Activated CD4-positive, CD25-positive, alpha-beta regulatory T cell treated with anti-CD3 and anti-CD28 coated beads, Interleukin-2, amount 50 U/mL, for 24 hours (primary cell): ENCODE results near the gene RBM8A.
A peak's percentile ranks its signal among the peaks of the same experiment; 100 is the strongest.
"Not testable (repeated sequence)": the region's sequence is repeated elsewhere in the genome, so short reads cannot be mapped to it uniquely, and the experiment has no call there.

Experiments used
- ATAC-seq, 2 donors: fragments of 150-1000 bp; cut with Tn5 transposase; one replicate each; pipeline ENCODE4 v1.10.0; 2021; ENCODE audit warnings: mild to moderate bottlenecking in 1 of 2, moderate library complexity in 1 of 2

RBM8A gene

DNA sequence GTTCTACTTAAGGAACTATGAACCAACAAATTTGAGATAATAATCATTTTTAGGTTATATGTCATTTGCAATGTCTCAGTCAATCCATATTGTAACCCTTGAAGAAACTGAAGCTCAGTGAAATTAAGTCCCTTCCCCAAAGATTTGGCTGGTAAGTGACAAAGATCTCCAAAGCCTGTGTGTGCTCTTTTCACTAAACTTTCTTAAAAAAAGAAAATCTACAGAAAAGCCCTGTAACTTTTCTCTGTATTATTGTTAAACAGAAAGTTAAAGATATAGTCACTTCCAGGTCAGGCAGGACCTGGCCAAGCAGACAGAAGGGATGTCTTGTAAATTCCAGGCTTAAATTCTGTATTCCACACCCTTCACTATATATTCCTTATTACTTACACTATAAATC, 29.1 kb upstream of the RBM8A start:
- no peak for ATAC-seq

DNA sequence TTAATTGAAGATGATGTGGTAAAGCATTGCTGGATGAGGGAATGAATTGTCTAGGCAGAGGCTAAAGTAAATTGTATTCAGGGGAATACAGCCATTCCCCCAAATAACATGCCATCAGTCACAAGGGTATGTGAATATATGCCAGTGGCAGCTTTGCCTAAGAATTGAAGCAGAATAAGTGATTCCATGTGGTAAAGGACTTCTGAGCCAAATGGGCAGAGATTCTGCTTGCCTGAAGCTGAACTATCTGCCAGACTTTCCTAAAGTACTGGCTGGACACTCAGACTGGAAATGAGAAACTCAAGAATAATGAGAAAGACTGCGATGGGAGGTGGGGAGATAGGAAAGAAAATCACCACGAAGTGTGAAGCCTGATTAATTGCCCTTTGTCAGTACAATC, 28.2 kb upstream of the RBM8A start:
- no peak for ATAC-seq

- ATAC-seq = no peak
These were observed 26.6 kb upstream of the RBM8A start for GRCh38 chr1:145953861-145954260.

DNA sequence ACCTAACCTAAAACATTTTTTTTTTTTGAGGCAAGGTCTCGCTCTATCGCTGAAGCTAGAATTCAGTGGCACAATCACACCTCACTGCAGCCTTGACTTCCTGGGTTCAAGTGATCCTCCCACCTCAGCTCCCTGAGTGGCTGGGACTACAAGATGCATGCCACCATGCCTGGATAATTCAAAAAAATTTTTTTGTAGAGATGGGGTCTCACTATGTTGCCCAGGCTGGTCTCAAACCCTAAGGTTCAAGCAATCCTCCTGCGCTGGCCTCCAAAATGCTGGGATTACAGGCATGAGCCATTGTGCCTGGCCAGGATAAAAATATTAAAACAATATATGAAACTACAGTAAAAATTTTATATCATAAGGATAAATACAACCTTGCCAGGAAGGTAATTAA, 25.6 kb upstream of the RBM8A start:
- ATAC-seq = no peak

DNA sequence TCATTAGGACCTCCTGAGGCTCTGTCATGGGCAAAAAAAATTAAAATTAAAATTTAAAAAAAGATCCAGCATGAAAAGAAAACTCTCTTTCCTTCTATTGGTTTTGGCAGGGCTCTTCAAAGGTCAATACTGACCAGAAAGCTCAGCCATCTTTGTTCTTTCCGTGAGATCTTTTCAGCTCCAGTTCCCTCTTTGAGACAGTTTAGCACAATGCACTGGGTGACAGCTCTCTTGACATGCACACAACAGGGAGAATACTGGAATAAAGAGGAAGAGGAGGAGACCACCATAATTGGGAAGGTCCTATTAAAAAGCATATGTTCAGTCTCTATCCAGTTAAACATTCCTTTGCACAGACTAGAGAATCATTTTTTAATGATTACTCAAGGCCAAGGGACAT, 24.2 kb upstream of the RBM8A start:
- ATAC-seq = no peak

DNA sequence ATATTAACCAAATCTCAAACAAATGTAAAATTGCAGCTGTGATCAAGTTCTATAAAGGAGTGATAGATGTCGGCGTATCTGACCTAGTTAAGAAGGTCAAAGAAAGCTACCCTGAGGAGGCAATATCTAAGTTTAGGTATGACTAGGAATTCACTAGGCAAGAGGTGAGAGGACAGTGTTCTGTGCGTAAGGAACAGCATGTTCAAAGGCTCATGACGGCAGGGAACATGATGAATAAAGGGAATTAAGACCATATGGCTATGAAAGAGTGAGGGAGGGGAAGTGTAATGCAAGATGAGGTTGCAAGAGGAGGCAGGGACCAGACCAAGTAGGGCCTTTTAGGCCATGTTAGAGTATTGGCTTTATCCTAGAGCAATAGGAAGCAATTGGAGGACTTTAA, 21.9 kb upstream of the RBM8A start:
- ATAC-seq = no peak

DNA sequence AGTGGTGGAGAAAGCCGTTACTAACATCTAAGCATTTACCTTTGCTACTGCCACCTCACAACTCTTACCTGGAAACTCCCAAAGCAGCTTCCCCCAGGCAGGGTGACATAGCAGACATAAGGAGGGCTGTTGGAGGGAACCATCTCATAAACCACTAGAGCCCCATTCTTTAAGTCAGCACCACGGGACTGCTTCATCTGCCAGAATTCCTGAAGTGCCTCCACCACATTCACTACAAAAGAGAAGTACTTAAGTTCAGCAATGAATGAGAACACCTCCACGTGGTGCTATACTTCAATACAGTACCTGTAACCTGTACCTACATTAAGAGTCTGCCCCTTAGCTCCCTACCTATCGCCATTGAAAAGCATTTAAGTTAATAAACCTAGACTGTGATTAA, 20.3 kb upstream of the RBM8A start:
- ATAC-seq = no peak

DNA sequence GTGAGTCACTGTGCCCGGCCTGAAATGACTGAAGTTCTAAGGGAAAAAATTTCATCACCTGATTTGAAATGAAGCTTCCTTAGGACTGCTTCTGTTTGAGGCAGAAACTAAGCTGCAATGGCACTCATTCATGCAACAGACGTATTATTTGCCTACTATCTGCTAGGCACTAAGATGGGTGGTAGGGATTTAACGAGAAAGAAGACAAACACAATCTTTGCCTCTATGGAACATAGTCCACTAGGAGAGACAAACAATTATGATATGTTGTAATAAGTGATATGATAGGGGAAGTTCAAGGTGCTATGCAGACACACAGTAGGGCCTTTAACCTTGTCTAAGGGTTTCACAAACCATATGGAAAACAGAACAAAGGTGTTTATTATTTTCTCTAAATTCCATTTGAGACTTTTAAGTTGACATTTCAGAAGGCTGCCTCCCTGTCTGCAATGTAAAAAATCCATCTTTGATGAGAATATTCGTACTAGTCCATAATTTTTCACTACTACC, 19.2 kb upstream of the RBM8A start:
- ATAC-seq = no peak

- ATAC-seq = no peak
These were observed 17.2 kb upstream of the RBM8A start for GRCh38 chr1:145944532-145944931.

DNA sequence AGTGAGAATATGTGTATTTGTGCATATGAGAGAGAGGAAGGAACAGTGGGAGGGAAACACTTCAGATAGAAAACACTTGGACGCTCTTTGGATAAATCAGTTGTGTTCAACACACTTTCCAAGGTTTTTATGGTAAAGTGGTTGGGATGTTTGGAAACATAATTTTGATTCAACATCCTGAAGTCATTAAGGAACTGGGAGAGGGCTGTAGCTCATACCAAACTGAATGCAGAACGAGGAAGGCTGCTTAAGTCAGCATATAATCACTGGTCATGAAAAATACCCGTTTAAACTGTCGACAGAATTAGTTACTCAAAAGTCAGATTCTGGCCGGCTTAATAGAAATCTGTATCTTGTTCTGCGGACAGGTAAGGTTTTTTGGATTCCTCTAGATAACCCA, 15.6 kb upstream of the RBM8A start:
- no peak for ATAC-seq

- no peak for ATAC-seq
These were observed 15.1 kb upstream of the RBM8A start for GRCh38 chr1:145942405-145942804.

- ATAC-seq = no peak
These were observed 10.2 kb upstream of the RBM8A start for GRCh38 chr1:145937436-145937835.

DNA sequence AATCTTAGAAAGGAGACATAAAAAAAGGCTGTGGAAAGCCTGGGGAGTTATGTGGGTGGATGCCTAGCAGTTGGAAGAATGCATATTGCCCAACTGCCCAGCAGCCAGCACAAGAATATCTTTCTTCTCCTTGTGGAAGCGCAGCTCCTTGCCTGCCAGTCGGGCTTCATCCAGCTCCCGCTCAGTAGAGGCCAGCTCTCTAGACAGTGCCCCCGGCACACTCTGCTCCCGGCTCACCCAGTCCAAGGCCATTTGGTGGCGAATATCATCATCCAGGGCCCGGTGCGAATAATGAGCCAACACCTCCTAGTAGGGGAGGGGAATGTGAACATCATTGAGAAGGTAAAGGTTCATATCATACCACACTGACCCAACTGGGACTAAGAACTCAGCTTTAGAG, 9.0 kb upstream of the RBM8A start:
- ATAC-seq = no peak

DNA sequence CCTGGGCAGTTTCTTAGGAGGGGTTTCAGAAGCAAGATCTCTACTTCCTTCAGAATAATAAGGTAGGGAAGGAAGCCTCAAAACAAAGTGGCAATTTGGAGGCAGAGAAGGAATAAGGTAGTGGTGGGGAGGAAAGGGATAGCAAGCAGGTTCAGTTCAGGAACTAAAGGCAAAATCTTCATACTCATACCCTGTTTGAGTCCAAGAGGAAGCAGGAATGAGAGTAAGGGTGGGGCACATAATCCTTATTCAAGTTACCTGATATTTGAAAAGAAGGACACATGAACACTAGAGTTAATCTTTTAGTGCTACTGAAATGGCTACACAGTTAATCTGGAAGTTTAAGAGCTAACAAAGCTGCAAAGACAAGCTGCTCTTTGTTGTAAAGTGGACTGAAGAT, 8.4 kb upstream of the RBM8A start:
- ATAC-seq = no peak

GRCh38 chr1:145932522-145933009, 5.3 kb upstream of the RBM8A start:
- ATAC-seq = not testable (repeated sequence)

DNA sequence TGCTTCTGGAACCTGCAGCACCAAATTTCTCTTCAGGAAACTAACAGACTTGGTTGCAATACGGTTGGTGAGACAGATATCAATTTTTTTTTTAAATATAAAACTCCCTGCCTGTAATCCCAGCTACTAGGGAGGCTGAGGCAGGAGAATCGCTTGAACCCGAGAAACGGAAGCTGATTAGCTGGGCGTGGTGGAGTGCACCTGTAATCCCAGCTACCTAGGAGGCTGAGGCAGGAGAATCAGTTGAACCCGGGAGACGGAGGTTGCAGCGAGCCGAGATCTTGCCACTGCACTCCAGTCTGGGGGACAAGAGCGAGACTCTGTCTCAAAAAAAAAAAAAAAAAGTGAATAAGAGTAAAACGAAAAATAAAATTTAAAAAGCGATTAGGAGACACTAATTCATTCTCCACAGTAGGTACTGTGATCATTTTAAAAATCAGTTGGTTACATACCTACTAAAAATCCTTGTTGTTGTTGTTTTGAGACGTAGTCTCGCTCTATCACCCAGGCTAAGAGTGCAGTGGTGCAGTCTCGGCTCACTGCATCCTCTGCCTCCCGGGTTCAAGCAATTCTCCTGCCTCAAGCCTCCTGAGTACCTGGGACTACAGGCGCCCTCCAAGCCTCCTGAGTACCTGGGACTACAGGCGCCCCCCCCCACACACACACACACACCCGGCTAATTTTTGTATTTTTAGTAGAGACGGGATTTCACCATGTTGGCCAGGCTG, 796 bp upstream of the RBM8A start:
- ATAC-seq = no peak

DNA sequence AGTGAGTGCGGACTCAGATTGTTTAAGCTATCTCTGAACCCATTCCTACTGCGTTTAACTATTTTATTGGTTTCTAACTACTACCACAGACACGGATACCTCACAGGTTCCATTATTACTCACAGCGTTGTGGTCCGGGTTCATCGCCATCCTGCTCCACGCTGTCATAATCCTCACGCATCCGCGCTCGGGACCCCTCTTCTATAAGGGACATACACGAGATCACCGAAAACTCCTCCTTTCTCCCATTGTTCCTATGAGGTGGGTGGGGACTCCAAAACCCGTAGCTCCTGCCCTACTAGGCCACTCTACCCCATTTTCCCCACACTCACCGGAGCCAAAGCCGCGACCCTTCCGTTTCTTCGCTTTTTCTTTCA, 610 bp downstream of the RBM8A start:
- ATAC-seq = peak; percentile 67 to 69

DNA sequence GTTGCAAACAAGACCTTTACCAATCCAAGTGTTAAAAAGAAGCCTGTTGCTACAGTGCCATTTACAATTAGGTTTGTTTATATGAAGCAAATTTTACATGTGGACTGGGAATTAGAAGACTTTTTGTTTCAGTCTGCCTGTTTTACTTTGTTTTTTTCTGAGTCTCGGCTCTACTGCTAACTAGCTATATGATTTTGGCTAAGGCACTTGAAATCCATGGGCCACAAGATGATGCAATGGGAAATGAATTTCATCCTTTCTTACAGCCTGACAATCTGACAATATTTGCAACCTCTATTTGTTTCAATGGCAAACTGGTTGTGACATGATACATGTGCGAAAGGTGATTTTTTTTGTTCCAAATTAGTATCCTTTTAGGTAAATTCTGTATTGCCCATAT, 5.0 kb downstream of the RBM8A start:
- ATAC-seq = no peak

GRCh38 chr1:145920297-145920696, 7.0 kb downstream of the RBM8A start:
- ATAC-seq = not testable (repeated sequence)

GRCh38 chr1:145918992-145919939, 8.0 kb downstream of the RBM8A start:
- peak; percentile 9 to 13 for ATAC-seq

GRCh38 chr1:145918144-145918991, 8.9 kb downstream of the RBM8A start, which contains the start of gene PEX11B:
TSS of gene PEX11B (minus strand) at chr1:145918717. CDS start at chr1:145918688, 29 bp downstream.
- peak; percentile 90 to 93 for ATAC-seq

DNA sequence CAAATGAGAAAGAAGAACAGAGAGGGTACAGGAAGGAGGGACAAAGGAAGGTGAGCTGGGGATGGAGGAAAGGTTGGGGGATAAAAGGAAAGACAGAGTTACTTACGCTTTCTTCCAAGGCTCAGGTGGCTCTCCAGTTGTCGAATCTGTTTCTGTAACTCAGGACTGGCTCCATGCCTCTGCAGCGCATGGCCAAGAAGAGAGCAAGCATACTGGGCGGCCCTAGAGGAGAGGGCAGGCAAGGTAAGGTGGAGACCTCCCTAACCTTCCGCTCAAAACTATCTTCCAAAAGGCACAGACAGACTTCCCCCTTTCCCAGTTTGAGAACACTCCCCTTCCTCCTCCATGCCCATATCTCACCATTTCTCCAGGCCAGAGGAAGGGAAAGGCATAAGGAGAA, 9.7 kb downstream of the RBM8A start:
- ATAC-seq = no peak

DNA sequence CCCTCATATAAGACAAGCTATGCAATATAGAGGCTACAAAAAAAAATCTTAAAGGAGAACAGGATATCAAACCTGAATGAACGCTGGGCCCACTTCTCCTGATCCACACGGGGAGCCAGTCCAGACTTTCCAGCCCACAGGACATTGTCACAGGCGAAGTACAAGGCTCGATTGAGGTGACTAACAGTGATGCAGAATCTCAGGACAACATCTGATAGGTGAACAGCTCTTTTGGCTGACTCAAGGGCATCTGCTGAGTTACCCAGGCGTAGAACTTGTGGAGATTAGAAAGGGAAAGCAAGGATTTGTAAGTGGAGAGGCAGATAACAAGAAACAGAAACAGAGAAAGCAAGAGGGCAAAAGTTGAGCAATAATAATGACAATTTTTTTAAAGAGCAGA, 10.5 kb downstream of the RBM8A start:
- ATAC-seq = no peak
